ENCODE data around the gene C2orf81.

DNA sequence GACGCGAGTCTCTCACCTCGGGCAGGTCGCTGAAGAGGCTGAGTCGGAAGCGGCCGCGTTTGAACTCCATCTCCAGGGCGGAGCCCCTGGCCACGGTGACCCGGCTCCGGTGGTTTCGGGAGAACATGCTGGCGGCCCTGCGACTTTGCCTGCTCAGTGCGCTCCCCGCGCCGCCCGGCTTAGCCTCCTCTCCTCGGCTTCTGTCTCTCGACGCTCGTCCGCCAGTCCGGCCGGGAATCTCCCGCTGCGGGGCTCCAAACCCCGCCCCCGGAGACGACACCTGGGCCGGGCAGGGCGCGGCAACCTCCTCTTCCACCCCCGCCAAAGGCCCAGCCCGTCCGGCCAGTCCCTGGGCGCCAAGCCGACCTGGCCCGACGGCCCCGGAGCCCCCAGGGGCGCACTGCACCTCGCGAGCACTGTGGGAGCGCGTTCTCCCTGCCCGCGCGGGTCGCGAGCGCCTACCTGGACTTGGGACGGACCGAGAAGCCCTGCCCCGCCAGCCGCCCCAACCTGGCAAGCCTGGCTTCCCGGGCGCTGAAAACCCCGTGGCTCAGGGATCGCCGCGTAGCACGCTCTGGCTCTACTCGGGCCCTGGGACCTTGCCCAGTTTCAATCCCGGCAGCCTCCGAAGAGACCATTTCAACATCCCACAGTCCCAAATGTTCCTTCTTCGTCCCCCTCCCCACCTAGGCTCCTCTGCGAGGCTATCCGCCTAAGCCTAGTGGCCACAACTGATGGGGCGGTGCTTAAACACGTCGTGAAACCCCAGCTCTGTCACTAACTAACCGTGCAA lies 20.5 kb upstream of the C2orf81 start, which contains the start of gene RTKN:
- TF ChIP-seq, protein P1, sequence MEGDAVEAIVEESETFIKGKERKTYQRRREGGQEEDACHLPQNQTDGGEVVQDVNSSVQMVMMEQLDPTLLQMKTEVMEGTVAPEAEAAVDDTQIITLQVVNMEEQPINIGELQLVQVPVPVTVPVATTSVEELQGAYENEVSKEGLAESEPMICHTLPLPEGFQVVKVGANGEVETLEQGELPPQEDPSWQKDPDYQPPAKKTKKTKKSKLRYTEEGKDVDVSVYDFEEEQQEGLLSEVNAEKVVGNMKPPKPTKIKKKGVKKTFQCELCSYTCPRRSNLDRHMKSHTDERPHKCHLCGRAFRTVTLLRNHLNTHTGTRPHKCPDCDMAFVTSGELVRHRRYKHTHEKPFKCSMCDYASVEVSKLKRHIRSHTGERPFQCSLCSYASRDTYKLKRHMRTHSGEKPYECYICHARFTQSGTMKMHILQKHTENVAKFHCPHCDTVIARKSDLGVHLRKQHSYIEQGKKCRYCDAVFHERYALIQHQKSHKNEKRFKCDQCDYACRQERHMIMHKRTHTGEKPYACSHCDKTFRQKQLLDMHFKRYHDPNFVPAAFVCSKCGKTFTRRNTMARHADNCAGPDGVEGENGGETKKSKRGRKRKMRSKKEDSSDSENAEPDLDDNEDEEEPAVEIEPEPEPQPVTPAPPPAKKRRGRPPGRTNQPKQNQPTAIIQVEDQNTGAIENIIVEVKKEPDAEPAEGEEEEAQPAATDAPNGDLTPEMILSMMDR (IDR thresholded peaks at IDR 0.05), result no peak
- TF ChIP-seq, protein P2, sequence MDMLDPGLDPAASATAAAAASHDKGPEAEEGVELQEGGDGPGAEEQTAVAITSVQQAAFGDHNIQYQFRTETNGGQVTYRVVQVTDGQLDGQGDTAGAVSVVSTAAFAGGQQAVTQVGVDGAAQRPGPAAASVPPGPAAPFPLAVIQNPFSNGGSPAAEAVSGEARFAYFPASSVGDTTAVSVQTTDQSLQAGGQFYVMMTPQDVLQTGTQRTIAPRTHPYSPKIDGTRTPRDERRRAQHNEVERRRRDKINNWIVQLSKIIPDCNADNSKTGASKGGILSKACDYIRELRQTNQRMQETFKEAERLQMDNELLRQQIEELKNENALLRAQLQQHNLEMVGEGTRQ (CRISPR knock-in tag; IDR thresholded peaks at IDR 0.05), result no peak
- peak; percentile 45; the same call in 1 of the 2 replicates for TF ChIP-seq CREB1 (CRISPR knock-in tag; IDR thresholded peaks at IDR 0.05)
- TF ChIP-seq, protein P3, sequence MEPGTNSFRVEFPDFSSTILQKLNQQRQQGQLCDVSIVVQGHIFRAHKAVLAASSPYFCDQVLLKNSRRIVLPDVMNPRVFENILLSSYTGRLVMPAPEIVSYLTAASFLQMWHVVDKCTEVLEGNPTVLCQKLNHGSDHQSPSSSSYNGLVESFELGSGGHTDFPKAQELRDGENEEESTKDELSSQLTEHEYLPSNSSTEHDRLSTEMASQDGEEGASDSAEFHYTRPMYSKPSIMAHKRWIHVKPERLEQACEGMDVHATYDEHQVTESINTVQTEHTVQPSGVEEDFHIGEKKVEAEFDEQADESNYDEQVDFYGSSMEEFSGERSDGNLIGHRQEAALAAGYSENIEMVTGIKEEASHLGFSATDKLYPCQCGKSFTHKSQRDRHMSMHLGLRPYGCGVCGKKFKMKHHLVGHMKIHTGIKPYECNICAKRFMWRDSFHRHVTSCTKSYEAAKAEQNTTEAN (CRISPR knock-in tag; IDR thresholded peaks at IDR 0.05), result no peak
- TF ChIP-seq, protein P4, sequence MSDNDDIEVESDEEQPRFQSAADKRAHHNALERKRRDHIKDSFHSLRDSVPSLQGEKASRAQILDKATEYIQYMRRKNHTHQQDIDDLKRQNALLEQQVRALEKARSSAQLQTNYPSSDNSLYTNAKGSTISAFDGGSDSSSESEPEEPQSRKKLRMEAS (CRISPR knock-in tag; IDR thresholded peaks at IDR 0.05), result peak; percentile 71
- no peak for TF ChIP-seq ELF4 (CRISPR knock-in tag; IDR thresholded peaks at IDR 0.05; ENCODE audit: low read depth)
- TF ChIP-seq TEAD4 (CRISPR knock-in tag; IDR thresholded peaks at IDR 0.05), result no peak

Data from WTC11 (cell line).